ENCODE measurements around the gene ERI3. TPM values are rescaled to one million over a fixed set of nuclear protein-coding genes. Genes with fewer than 3 reads are reported as not detected.

ERI3 gene
- total RNA-seq, 1 donor from 2014 or later, result 70.7 TPM

GRCh38 chr1:44296806-44297205, 58.3 kb downstream of the ERI3 start:
- no peaks in the 10 kb centered on the region for H3K9me3 Mint-ChIP-seq
- H3K36me3 Mint-ChIP-seq, result peaks cover 48% of the 10 kb centered on the region
- no peak overlapping the region for H3K27ac Mint-ChIP-seq
- peaks cover 14% of the 10 kb centered on the region for H3K4me1 Mint-ChIP-seq
- H3K4me3 Mint-ChIP-seq, result no peak overlapping the region
- DNase-seq (ENCODE audit: low spot score in 2 of 2, unreplicated experiment in 2 of 2), result no peak
- H3K27me3 Mint-ChIP-seq (ENCODE audit: low read depth), result no peaks in the 10 kb centered on the region
- TF ChIP-seq CTCF (IDR thresholded peaks at IDR 0.05; ENCODE audit: unreplicated experiment), result no peak

GRCh38 chr1:44296086-44296485, 59.0 kb downstream of the ERI3 start:
- Mint-ChIP-seq H3K27ac (no peak overlapping the region), H3K27me3 (ENCODE audit: low read depth) (no peaks in the 10 kb centered on the region), H3K4me1 (peaks cover 6% of the 10 kb centered on the region), H3K36me3 (peaks cover 48% of the 10 kb centered on the region), H3K4me3 (no peak overlapping the region), H3K9me3 (no peaks in the 10 kb centered on the region)
- TF ChIP-seq CTCF (IDR thresholded peaks at IDR 0.05; ENCODE audit: unreplicated experiment), result no peak
- DNase-seq (ENCODE audit: low spot score in 2 of 2, unreplicated experiment in 2 of 2), result no peak

- no peaks in the 10 kb centered on the region for H3K9me3 Mint-ChIP-seq
- H3K27ac Mint-ChIP-seq, result no peak overlapping the region
- DNase-seq (ENCODE audit: low spot score in 2 of 2, unreplicated experiment in 2 of 2), result no peak
- peaks cover 5% of the 10 kb centered on the region for H3K4me1 Mint-ChIP-seq
- peaks cover 48% of the 10 kb centered on the region for H3K36me3 Mint-ChIP-seq
- no peaks in the 10 kb centered on the region for H3K27me3 Mint-ChIP-seq (ENCODE audit: low read depth)
- no peak overlapping the region for H3K4me3 Mint-ChIP-seq
- TF ChIP-seq CTCF (IDR thresholded peaks at IDR 0.05; ENCODE audit: unreplicated experiment), result no peak
Observed at GRCh38 chr1:44294588-44295007, 60.5 kb downstream of the ERI3 start.

GRCh38 chr1:44293761-44294315, 61.2 kb downstream of the ERI3 start:
- Mint-ChIP-seq H3K4me1 (peaks cover 5% of the 10 kb centered on the region), H3K27me3 (ENCODE audit: low read depth) (no peaks in the 10 kb centered on the region), H3K9me3 (no peaks in the 10 kb centered on the region), H3K4me3 (no peak overlapping the region), H3K27ac (no peak overlapping the region), H3K36me3 (peaks cover 50% of the 10 kb centered on the region)
- no peak for TF ChIP-seq CTCF (IDR thresholded peaks at IDR 0.05; ENCODE audit: unreplicated experiment)
- no peak for DNase-seq (ENCODE audit: low spot score in 2 of 2, unreplicated experiment in 2 of 2)

- peaks cover 45% of the 10 kb centered on the region for H3K36me3 Mint-ChIP-seq
- H3K9me3 Mint-ChIP-seq, result no peaks in the 10 kb centered on the region
- TF ChIP-seq CTCF (IDR thresholded peaks at IDR 0.05; ENCODE audit: unreplicated experiment), result no peak
- H3K4me3 Mint-ChIP-seq, result no peak overlapping the region
- no peaks in the 10 kb centered on the region for H3K27me3 Mint-ChIP-seq (ENCODE audit: low read depth)
- DNase-seq (ENCODE audit: low spot score in 2 of 2, unreplicated experiment in 2 of 2), result no peak
- H3K27ac Mint-ChIP-seq, result no peak overlapping the region
- peaks cover 5% of the 10 kb centered on the region for H3K4me1 Mint-ChIP-seq
Observed at GRCh38 chr1:44292651-44293050, 62.4 kb downstream of the ERI3 start.

All from mesothelial cell of epicardium (in vitro differentiated cells).